Erythroblast (primary cell): Measurements from ENCODE around the gene PCNT.

Experiments used
- GATA1 ChIP-seq: IDR thresholded peaks from 2 replicates; pipeline ENCODE4 v1.6.1; 2011; ENCODE audit warnings: low read depth, mild to moderate bottlenecking, control low read depth, low read length, moderate library complexity
- POLR2A ChIP-seq: IDR thresholded peaks from 2 replicates; pipeline ENCODE4 v1.6.1; 2011; ENCODE audit warnings: mild to moderate bottlenecking, low read length

DNA sequence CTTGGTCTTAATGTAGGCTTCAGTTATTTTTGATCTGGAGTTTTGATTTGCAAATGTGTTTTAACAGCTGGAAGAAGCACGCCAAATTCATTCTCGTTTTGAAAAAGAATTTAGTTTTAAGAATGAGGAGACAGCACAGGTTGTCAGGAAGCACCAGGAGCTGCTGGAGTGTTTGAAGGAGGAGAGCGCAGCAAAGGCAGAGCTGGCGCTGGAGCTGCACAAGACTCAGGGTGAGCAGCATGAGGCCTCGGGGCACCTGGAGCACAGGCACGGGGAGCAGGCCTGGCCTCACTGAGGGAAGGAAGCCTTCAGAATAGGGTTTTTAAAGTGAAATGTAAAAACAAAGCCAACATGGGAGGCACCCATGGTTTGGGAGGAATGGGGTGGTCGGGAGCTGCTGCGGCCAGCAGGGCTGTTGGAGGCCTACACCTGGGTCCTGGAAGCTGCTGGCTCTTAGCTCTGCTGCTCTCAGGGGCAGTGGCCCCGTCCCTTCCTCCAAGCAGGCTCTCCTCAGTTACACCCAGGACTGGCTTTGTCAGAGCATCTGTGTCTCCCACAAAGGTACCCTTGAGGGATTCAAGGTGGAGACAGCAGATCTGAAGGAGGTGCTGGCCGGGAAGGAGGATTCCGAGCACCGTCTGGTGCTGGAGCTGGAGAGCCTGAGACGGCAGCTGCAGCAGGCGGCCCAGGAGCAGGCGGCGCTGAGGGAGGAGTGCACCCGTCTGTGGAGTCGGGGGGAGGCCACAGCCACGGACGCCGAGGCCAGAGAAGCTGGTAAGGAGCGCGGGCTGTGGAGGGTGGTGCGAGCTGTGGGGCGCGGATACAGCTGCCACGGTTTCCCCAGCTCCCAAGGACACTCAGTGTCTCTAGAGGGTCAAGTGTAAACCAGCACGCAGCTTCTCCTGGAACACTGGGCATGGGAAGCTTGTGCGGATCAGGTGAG lies 66.9 kb downstream of the PCNT start:
- no peak for TF ChIP-seq POLR2A
- no peak for TF ChIP-seq GATA1
